PC-9 (cell line): ENCODE results near the gene HOXC9.

Source experiments
- CTCF ChIP-seq: fragments of 200-600 bp; sonication (generic); conservative IDR thresholded peaks from 2 replicates; pipeline ENCODE4 v1.6.1; 2017; ENCODE audit warnings: mixed run types, antibody characterized with exemption, mild to moderate bottlenecking, moderate library complexity
- EZH2 ChIP-seq: fragments of 200-600 bp; sonication (generic); IDR thresholded peaks from 2 replicates; pipeline ENCODE4 v1.8.0; 2017; ENCODE audit warnings: antibody characterized with exemption, low read depth

- no peak for TF ChIP-seq CTCF
- TF ChIP-seq EZH2 = no peak
Measured at GRCh38 chr12:54005531-54005852, 5.5 kb downstream of the HOXC9 start.
